GM12873 (cell line): ENCODE results near the gene PTGES2.

Experiments used
- TF ChIP-seq, protein P1 (sequence below): IDR thresholded peaks from 2 replicates; pipeline ENCODE4 v1.5.1; 2012; ENCODE audit warnings: low read depth, mild to moderate bottlenecking, moderate library complexity, low read length, control low read depth; ENCODE audit not compliant: insufficient read depth; ENCODE audit errors: missing control alignments

Gene PTGES2

DNA sequence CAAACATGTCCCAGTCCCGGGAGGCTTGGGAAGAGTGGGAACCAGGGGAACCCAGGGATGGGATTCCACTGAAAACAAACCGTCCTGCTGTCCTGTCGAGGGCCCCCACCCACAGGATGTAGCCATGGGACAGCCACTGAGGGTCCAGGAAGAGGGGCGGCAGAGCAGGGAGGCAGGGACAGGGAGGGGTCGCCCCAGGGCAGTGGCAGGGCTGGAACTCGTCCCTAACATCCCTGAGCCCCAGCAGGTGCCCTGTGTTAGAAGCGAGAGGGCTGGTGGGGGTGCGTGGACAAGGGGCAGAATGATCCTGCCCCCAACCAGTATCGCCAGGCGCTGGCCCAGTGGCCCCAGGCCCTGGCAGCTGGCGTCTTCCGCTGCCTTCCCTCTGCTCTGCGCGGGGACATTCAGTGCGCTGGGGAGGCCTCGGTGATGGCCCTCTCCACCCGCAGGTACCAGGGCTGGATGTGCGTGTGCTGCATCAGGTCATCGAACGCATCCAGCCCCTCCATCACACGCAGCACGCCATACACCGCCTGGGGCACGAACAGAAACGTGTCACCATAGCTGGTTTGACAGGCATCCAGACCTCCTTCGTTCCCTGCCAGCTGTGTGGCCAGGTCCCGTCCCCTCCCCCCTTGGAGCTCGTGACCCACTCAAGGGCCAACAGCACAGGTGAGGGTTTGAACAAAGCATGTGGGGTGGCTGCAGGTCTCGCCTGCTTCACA is 6.6 kb downstream of the PTGES2 start:
- TF ChIP-seq, protein P1, sequence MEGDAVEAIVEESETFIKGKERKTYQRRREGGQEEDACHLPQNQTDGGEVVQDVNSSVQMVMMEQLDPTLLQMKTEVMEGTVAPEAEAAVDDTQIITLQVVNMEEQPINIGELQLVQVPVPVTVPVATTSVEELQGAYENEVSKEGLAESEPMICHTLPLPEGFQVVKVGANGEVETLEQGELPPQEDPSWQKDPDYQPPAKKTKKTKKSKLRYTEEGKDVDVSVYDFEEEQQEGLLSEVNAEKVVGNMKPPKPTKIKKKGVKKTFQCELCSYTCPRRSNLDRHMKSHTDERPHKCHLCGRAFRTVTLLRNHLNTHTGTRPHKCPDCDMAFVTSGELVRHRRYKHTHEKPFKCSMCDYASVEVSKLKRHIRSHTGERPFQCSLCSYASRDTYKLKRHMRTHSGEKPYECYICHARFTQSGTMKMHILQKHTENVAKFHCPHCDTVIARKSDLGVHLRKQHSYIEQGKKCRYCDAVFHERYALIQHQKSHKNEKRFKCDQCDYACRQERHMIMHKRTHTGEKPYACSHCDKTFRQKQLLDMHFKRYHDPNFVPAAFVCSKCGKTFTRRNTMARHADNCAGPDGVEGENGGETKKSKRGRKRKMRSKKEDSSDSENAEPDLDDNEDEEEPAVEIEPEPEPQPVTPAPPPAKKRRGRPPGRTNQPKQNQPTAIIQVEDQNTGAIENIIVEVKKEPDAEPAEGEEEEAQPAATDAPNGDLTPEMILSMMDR, result no peak

DNA sequence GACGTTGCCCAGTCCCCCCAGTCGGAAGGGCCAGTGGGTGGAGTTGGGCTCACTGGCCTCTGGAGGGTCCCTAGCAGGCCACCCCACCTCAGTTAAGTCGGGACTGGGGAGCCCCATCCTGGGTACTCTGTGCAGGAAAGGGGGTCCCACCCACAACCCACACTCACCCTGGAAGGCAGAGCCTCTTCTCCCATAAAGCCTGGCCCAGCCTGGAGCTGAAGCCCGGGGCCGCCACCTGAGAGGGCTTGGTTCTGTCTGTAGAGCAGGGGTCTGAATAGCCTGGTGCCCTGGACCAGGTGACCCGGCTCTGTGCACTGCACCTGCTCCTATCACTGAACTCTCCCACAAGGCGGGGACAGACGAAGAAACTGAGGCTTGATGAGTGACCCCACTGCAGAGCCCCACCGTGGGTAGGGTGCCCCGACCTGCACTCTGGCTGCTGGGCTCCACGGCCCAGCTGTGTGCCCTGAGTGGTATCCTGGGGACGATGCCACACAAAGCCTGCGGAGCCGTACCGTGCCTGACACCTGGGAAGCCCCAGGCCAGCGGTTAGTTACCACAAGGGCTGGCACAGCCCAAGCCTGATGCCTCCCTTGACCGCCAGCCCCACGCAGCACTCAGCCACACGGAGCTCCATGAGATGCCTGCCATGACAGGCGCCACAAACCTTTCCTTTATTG is 7.3 kb downstream of the PTGES2 start:
- TF ChIP-seq, protein P1, result no peak

DNA sequence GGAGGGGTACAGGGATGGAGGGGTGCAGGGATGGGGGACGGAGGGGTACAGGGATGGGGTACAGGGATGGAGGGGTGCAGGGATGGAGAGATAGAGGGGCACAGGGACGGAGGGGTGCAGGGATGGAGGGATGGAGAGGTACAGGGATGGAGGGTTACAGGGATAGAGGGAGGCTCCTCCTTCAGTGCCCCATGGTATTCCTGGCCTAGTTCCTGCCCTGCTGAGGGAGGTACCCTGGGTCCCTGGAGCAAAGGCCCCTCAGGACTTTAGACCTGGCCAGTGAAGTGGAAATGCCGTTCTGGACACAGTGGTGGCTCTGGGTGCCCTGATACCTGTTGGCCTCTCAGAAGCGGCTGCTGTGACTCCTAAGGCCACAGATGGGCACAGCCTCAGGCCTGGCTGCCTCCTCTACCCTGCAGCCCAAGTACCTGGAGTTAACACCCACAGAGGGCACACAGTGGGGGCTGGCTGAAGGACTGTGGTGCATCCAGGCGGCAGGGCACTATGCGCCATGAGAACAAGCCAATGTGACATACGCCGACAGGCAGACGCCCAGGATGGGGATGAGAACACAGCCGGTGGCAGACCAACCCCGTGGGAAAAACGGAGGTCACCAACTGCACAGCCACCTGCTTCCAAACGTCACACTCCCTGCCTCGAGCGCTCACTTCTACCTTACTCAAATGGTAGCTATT is 8.4 kb downstream of the PTGES2 start:
- TF ChIP-seq, protein P1, result no peak

DNA sequence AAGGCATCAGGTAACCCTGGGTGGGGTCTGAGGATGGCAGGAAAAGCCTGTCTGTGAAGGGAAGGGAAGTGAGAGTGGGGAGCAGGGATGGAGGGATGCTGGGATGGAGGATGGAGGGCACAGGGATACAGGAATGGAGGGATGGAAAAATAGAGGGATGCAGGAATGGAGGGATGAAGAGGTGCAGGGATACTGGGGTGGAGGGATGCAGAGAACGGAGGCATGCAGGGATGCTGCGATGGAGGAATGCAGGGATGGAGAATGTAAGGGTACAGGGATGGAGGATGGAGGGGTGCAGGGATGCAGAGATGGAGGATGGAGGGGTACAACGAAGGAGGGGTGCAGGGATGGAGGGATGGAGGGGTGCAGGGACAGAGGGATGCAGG is 9.1 kb downstream of the PTGES2 start:
- TF ChIP-seq, protein P1, result no peak

DNA sequence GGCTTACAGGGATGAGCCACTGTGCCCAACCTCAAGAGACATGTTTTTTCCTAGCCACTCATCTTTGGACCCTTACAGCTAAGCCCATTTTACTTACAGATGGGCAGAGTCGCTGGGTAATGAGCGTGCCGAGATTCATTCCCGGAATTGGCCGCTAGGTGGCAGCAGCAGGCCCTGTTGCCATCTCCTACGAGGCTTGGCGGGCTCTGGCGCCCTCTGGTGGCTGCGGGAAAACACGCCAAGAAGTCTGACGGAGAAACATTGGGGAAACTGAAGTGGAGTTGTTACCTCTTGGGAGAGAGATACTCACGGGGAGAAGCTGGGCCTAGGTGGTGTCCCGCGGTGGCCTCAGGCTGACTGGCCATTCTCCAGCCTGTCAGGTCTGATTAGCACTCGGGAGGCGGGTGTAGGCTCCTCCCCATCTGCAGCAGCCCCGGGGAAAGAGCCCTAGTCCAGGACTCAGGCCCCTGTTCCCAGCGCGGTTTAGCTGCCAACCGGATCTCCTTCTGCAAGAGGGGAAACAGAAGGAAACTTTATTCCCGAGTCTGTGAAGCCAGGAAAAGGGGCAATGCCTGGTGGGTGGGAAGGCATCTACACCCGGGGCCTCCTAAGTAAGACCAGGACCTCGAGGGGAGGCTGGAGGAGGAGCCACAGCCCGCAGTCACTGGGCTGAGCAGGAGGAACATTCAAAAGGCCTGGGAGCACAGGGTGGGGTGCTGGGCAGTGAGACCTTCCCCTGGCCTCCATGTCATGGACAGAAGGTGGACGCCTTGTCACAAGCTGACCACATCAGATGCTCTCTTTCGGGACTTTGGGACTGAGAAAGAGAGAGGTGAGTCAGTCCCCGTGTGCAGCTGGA is 9.7 kb downstream of the PTGES2 start:
- TF ChIP-seq, protein P1, result peak; percentile 100

GRCh38 chr9:128116104-128117083 is 11.1 kb downstream of the PTGES2 start:
- TF ChIP-seq, protein P1, result no peak
